Activated naive CD4-positive, alpha-beta T cell treated with anti-CD3 and anti-CD28 coated beads, Interleukin-2, amount 50 U/mL, for 72 hours (primary cell): ENCODE results near the gene SPEN. TPM values are rescaled to one million over a fixed set of nuclear protein-coding genes. Genes with fewer than 3 reads are reported as not detected.

Experiments
- ATAC-seq, 2 donors: fragments of 150-1000 bp; cut with Tn5 transposase; 2 replicates each; pipeline ENCODE4 v1.10.0; 2021; ENCODE audit warnings: mild to moderate bottlenecking in 2 of 2, moderate library complexity in 2 of 2
- DNase-seq, 2 donors: peaks; one replicate each; pipeline ENCODE4 v3.0.0; 2021 to 2022; ENCODE audit warnings: low spot score in 2 of 2
- H3K27ac Mint-ChIP-seq, 2 donors: one replicate each; pipeline ENCODE4 v1.8.0; 2022; ENCODE audit warnings: mild to moderate bottlenecking in 2 of 2, mixed read lengths in 2 of 2
- H3K36me3 Mint-ChIP-seq, 2 donors: one replicate each; pipeline ENCODE4 v1.8.0; 2022; ENCODE audit warnings: mixed read lengths in 2 of 2
- H3K9me3 Mint-ChIP-seq, 2 donors: one replicate each; pipeline ENCODE4 v1.8.0; 2022; ENCODE audit warnings: mixed read lengths in 2 of 2
- total RNA-seq, 2 donors: library from RNA; stranded (reverse); gene quantifications; one replicate each; pipeline ENCODE4 v1.2.3, GENCODE V29; 2022

The SPEN gene
- total RNA-seq, 2 donors from 2014 or later: 52.1 to 63.4 TPM

DNA sequence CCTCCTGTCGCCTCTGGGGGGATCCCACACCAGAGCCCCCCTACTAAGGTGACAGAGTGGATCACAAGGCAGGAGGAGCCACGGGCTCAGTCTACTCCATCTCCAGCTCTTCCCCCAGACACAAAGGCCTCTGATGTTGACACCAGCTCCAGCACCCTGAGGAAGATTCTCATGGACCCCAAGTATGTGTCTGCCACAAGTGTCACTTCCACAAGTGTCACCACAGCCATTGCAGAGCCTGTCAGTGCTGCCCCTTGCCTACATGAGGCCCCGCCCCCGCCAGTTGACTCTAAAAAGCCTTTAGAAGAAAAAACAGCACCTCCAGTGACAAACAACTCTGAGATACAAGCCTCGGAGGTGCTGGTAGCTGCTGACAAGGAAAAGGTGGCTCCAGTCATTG, 86.2 kb downstream of the SPEN start:
- Mint-ChIP-seq H3K36me3 (peaks cover 28 to 36% of the 10 kb centered on the region in 2 donors), H3K27ac (peak overlapping the region; percentile 41 to 90)
- ATAC-seq: no peak

DNA sequence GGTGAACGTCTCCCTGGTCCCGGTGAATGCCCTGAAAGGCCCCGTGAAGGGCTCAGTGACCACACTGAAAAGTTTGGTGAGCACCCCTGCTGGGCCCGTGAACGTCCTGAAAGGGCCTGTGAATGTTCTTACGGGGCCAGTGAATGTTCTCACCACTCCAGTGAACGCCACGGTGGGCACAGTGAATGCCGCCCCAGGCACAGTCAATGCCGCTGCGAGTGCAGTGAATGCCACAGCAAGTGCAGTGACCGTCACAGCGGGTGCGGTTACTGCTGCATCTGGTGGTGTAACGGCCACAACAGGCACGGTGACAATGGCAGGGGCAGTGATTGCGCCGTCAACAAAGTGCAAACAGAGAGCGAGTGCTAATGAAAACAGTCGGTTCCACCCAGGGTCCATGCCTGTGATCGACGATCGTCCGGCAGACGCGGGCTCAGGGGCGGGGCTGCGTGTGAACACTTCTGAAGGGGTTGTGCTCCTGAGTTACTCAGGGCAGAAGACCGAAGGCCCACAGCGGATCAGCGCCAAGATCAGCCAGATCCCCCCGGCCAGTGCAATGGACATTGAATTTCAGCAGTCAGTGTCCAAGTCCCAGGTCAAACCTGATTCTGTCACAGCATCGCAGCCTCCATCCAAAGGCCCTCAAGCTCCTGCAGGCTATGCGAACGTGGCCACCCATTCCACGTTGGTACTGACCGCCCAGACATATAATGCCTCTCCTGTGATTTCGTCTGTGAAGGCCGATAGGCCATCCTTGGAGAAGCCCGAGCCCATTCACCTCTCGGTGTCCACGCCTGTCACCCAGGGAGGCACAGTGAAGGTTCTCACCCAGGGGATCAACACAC, 86.9 kb downstream of the SPEN start:
- no peaks in the 10 kb centered on the region for H3K9me3 Mint-ChIP-seq
- DNase-seq (no peak), ATAC-seq (no peak)
- peaks cover 24 to 34% of the 10 kb centered on the region in 2 donors for H3K36me3 Mint-ChIP-seq
- peak overlapping the region; percentile 73 to 93 for H3K27ac Mint-ChIP-seq

More for the DNA sequence above, 86.2 kb downstream of the SPEN start:
- no peaks in the 10 kb centered on the region for H3K9me3 Mint-ChIP-seq
- no peak for DNase-seq

DNA sequence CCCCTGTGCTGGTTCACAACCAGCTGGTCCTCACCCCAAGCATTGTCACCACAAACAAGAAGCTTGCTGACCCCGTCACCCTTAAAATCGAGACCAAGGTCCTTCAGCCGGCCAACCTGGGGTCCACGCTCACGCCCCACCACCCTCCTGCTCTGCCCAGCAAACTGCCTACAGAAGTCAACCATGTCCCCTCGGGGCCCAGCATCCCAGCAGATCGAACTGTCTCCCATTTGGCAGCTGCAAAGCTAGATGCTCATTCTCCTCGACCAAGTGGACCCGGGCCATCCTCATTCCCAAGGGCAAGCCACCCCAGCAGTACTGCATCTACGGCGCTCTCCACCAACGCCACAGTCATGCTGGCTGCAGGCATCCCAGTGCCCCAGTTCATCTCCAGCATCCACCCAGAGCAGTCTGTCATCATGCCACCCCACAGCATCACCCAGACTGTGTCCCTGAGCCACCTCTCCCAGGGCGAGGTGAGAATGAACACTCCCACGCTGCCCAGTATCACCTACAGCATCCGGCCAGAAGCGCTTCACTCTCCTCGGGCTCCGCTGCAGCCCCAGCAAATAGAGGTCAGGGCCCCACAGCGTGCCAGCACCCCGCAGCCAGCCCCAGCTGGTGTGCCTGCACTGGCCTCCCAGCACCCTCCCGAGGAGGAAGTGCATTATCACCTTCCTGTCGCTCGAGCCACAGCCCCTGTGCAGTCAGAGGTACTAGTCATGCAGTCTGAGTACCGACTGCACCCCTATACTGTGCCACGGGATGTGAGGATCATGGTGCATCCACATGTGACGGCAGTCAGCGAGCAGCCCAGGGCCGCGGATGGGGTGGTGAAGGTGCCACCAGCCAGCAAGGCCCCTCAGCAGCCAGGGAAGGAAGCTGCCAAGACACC, 87.8 kb downstream of the SPEN start:
- Mint-ChIP-seq H3K9me3 (no peaks in the 10 kb centered on the region), H3K36me3 (peaks cover 21 to 30% of the 10 kb centered on the region in 2 donors), H3K27ac (peak overlapping the region; percentile 73 to 93)
- DNase-seq: no peak
- ATAC-seq: peak in 1 of 2 donors; percentile 25

DNA sequence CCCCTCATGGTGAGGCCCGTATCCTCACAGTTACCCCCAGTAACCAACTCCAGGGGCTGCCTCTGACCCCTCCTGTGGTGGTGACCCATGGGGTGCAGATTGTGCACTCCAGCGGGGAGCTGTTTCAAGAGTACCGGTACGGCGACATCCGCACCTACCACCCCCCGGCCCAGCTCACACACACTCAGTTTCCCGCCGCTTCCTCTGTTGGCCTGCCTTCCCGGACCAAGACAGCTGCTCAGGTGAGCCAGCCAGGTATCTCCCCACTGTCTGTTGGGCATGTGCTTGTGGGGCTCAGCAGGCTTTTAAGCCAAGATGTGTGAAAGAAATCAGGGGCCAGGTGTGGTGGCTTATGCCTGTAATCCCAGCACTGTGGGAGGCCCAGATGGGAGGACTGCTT, 88.5 kb downstream of the SPEN start:
- ATAC-seq: no peak
- Mint-ChIP-seq H3K27ac (peak overlapping the region in 1 of 2 donors; percentile 95), H3K9me3 (no peaks in the 10 kb centered on the region), H3K36me3 (peaks cover 20 to 30% of the 10 kb centered on the region in 2 donors)
- no peak for DNase-seq

DNA sequence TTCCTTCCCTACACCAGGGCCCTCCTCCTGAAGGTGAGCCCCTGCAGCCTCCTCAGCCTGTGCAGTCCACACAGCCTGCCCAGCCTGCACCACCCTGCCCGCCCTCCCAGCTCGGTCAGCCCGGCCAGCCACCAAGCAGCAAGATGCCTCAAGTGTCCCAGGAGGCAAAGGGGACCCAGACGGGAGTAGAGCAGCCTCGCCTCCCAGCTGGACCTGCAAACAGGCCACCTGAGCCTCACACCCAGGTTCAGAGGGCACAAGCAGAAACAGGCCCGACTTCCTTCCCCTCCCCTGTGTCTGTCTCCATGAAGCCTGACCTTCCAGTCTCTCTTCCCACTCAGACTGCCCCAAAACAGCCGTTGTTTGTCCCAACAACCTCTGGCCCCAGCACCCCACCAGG, 89.6 kb downstream of the SPEN start:
- peak overlapping the region; percentile 77 to 97 for H3K27ac Mint-ChIP-seq
- DNase-seq (no peak), ATAC-seq (no peak)
- H3K9me3 Mint-ChIP-seq: no peaks in the 10 kb centered on the region
- H3K36me3 Mint-ChIP-seq: peaks cover 11 to 25% of the 10 kb centered on the region in 2 donors

DNA sequence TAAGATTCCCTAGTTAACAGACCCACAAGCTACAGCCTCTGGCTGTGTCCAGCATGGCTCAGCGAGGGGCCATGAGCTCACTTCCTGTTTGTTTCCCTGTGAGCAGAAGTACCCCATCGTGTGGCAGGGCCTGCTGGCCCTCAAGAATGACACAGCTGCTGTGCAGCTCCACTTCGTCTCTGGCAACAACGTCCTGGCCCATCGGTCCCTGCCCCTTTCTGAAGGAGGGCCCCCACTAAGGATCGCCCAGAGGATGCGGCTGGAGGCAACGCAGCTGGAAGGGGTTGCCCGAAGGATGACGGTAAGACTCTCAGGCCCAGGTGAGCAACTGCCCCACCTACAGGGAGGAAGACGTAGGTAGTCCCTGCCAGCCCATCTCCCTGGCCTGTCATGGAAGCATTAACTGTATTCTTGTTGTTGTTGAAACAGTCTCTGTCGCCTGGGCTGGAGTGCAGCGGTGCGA, 90.2 kb downstream of the SPEN start:
- ATAC-seq (no peak), DNase-seq (no peak)
- H3K36me3 Mint-ChIP-seq: peaks cover 11 to 25% of the 10 kb centered on the region in 2 donors
- H3K27ac Mint-ChIP-seq: peak overlapping the region; percentile 77 to 97
- no peaks in the 10 kb centered on the region for H3K9me3 Mint-ChIP-seq

DNA sequence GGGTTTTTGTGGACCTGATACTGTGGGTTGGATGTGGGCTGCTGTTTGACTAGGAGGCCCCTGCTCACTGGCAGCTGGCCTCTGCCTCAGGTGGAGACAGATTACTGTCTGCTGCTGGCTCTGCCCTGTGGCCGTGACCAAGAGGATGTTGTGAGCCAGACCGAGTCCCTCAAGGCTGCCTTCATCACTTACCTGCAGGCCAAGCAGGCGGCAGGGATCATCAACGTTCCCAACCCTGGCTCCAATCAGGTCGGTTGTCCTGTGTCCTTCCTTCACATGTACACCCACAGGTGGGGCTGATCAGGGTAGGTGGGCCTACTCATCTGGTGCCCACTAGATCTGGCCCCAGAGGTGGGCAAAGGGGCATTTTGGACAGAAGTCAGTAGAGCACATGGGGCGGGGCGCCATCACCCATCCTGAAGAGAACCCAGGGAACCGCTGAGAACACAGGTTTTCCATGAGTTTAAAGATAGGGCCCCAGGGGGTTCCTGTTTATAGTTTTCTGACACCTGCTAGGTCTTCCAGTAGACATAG, 91.2 kb downstream of the SPEN start:
- H3K9me3 Mint-ChIP-seq: no peaks in the 10 kb centered on the region
- DNase-seq (no peak), ATAC-seq (peak in 1 of 2 donors; percentile 20)
- H3K36me3 Mint-ChIP-seq: peaks cover 11 to 25% of the 10 kb centered on the region in 2 donors
- H3K27ac Mint-ChIP-seq: peak overlapping the region; percentile 77 to 97

DNA sequence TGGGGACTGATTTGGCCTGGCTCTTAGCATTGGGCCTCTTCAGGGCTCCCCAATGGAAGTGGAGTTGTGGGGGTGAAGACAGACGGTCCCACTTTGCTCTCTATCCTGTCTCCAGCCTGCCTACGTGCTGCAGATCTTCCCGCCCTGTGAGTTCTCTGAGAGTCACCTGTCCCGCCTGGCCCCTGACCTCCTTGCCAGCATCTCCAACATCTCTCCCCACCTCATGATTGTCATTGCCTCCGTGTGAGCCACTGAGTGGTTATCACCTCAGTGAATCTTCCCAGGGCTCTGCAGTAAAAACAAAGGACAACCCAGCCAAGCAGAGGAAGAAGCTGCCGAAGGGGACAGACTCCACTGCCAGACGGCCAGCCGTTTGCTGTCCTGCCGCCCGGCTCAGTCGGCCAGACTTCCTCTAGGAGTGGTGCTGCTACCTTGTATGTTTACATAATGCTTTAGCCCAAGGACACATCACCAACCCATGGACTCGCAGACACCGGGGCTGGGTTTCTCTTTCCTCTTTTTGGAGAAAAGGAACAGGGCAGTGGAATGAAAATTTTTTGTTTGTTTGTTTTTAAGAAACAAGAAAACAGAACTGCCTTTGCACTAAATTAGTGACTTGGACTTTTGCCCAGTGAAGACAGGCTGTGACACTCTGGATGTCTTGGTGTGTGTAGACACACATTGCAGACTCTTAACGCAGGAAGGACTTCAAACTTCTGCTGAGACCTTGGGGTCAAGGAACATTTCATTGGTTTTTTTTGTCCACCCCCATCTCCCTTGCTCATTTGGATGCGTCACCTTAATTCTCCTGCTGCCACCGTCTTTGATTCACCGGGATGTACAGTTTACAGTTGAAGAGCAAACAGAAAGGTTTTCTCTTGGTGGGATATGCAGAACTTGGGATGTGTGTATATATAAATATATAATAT, 91.9 kb downstream of the SPEN start:
- peaks cover 11 to 23% of the 10 kb centered on the region in 2 donors for H3K36me3 Mint-ChIP-seq
- ATAC-seq (no peak), DNase-seq (no peak)
- no peaks in the 10 kb centered on the region for H3K9me3 Mint-ChIP-seq
- peak overlapping the region; percentile 77 to 86 for H3K27ac Mint-ChIP-seq

DNA sequence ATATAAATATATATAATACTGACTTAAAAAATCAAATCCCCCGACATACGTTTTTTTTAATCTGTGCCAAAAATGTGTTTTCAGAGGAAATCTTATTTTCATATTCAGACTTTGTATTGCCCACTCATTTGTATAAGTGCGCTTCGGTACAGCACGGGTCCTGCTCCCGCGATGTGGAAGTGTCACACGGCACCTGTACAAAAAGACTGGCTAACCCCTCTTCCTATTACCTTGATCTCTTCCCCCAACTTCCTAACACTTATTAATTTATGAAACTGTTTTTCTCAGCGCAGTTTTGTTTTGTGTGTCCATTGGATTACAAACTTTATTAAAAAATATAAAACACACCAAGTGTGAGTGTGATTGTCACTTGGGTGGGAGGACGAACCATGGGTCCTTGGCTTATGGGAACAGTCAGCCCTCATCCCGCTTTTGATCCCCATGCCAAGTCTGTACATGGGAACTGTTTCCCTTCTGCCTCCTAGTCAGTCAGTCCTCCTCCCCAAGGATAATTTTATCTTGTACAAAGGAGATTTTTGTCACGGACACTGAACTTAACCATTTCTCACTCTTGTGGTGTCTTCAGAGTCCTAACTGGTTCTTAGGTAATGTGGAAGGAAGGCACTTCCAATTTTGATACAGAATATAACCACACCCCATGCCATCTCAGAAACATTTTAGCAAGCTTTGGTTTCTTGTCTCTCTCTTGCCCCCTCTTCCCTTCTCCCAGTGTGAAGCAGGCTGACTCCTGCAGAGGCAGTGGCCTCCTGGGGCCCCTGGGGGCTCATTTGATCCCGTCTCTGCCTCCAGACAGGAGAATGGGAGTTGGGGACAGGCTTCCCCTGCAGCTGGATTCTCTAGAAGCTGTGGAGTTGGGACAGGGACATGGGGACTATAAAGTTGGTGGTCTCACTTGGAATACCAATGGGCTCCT, 92.9 kb downstream of the SPEN start:
- no peak for DNase-seq
- no peaks in the 10 kb centered on the region for H3K9me3 Mint-ChIP-seq
- no peak for ATAC-seq
- H3K27ac Mint-ChIP-seq: peak overlapping the region; percentile 77 to 91
- H3K36me3 Mint-ChIP-seq: peaks cover 11 to 13% of the 10 kb centered on the region in 2 donors

DNA sequence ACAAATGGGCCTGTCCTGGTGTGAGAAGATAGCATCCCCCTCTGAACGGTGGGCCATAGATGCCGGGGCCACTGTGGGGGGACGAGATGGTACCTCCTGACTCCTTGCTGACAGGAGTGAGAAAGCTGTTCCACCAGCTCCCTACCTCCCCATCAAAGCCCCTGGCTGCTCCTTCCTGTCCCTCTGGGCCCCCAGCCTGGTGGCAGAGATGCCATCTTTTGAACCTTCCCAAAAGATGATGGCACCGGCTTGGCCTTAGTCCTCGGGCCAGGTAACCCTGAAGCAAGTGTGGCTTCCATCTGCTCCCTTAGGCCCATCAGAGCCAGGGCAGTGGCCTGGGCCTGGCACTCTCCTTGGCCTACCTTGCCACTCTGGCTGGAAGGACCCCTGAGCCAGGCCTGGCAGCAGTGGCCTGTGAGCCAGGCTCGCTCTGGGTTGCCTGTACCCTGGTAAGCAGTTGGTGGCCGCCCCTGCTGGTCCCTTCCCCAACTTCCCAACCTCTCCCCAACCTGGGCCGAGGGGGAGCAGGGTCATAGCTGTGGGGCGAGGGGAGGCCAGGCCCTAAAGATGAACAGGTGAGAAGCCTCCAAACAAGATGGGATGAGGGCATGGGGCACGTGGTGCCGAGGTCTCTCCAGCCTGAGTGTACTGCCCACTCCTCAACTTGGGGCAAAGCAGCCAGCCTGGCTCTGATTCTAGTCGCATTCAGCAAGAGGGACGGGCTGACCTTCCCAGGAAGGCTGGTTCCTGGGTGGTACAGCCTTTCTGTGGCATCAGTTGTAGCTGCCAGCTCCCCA, 93.7 kb downstream of the SPEN start:
- Mint-ChIP-seq H3K27ac (peak overlapping the region; percentile 73 to 91), H3K9me3 (no peaks in the 10 kb centered on the region), H3K36me3 (peaks cover 11% of the 10 kb centered on the region in 2 donors)
- ATAC-seq (peak in 1 of 2 donors; percentile 8), DNase-seq (no peak)

DNA sequence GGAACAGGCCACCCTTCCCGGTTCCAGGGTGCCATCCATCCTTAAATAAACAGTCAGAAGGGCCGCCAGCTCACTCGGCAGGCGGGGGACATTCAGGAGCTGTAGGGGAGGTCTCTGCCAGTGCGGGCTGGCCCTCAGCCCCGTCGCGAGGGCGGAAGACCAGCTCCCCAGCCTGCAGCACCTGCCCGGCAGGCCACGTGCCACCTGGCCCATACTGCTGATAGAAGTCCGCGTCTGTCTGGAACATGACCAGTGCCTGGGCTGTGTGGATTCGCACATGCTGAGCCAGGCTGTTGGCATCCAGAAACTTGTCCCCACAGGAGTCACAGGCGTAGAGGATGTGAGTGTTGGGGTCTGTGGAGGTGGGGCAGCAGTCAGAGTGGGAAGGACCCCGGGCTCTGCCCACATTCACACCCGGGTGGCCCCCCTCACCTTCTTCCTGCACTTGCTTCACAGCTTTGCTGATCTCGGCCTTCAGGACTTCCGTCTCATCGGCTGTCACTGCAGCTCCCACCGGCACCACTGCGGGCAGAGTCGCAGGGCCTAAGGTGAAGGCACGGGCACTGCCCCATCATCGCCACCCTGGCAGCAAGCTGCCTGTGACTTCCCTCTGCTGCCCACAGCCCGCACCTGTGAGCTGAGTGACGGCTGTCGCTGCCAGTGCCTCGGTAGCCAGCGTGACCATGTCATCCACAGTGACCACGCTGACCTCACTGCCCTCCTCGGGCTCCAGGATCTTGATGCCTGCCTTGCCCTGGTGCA, 94.6 kb downstream of the SPEN start:
- H3K36me3 Mint-ChIP-seq: peaks cover 11% of the 10 kb centered on the region in 2 donors
- DNase-seq: no peak

DNA sequence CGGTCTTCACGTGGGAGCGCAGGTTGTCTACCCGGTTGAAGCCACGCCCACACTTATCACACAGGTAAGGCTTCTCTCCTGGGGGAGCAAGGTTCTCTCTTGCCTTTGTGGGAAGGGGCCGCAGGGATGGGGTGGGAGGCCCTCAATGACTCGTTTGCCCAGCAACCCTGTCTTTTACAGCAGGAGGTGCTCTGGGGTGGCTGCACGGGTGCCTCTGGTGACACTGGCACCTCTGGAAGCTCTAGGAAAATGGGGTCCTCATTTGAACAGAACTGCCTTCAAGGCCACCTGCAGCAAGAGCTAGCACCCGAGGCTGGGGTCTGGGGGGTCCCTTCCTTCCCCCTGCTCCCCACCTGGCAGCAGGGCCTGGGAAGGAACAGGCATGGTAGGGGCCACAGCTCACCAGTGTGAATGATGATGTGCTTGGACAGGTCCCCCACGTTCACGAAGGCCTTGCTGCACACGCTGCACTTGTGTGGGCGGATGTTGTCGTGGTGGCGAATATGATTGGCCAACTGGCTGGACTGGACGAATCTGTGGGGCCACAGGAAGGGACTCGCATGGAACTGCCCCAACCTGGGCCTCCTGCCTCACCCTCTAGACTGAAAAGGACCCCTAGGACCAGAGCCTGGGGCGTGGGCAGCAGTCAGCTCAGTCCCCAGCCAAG, 95.3 kb downstream of the SPEN start:
- H3K27ac Mint-ChIP-seq: peak overlapping the region in 1 of 2 donors; percentile 5
- no peaks in the 10 kb centered on the region for H3K9me3 Mint-ChIP-seq
- peaks cover 8 to 10% of the 10 kb centered on the region in 2 donors for H3K36me3 Mint-ChIP-seq
- DNase-seq: no peak
- no peak for ATAC-seq

More for the DNA sequence above, 94.6 kb downstream of the SPEN start:
- Mint-ChIP-seq H3K9me3 (no peaks in the 10 kb centered on the region), H3K27ac (peak overlapping the region in 1 of 2 donors; percentile 73)
- no peak for ATAC-seq

DNA sequence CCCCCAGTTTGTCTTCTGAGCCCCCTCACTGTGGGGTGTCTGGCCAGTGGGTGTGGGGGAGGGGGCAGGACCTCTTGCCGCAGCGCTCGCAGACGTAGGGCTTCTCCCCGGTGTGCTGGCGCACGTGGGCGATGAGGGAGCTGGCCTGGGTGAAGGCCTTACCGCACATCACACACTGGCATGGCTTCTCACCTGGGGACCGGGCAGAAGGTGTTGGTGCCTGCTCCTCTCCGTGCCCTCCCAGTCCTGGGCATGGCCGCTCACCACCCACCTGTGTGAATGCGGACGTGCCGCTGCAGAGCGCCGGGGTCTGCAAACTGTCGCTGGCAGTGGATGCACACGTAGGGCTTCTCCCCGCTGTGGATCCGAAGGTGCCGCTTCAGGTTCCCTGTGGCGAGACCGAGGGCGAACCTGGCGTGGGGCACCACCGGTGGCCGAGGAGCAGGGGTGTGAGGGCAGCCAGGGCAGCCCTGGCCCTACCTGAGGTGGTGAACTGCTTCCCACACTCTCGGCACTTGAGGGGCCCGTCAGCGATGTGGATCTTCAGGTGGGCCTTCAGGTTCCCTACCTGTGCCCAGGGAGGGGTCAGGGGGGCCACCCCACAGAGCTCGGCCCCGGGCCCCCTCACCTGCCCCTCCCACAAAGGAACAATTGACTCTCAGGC, 96.0 kb downstream of the SPEN start:
- peaks cover 11 to 14% of the 10 kb centered on the region in 2 donors for H3K36me3 Mint-ChIP-seq

More for the DNA sequence above, 96.0 kb downstream of the SPEN start:
- no peak for ATAC-seq
- H3K27ac Mint-ChIP-seq: no peak overlapping the region
- DNase-seq: no peak
- H3K9me3 Mint-ChIP-seq: no peaks in the 10 kb centered on the region
